Memory B cell (primary cell): ENCODE measurements around the gene THBS2.

Experiments used
- ATAC-seq: fragments of 150-1000 bp; cut with Tn5 transposase; 2 replicates; pipeline ENCODE4 v1.10.0; 2021; ENCODE audit warnings: low read depth, mild to moderate bottlenecking, moderate library complexity
- DNase-seq, 2 donors: peaks; one replicate each; pipeline ENCODE4 v3.0.0; 2022; ENCODE audit warnings: low spot score in 2 of 2
- H3K27ac Mint-ChIP-seq: one replicate; pipeline ENCODE4 v1.8.0; 2022; ENCODE audit warnings: mild to moderate bottlenecking, moderate library complexity, mixed read lengths
- H3K27me3 Mint-ChIP-seq: one replicate; pipeline ENCODE4 v1.8.0; 2022; ENCODE audit warnings: mixed read lengths
- H3K36me3 Mint-ChIP-seq: one replicate; pipeline ENCODE4 v1.8.0; 2022; ENCODE audit warnings: mild to moderate bottlenecking, mixed read lengths
- H3K4me1 Mint-ChIP-seq: one replicate; pipeline ENCODE4 v1.8.0; 2022; ENCODE audit warnings: mixed read lengths
- H3K4me3 Mint-ChIP-seq: one replicate; pipeline ENCODE4 v1.8.0; 2022; ENCODE audit warnings: mild to moderate bottlenecking, moderate library complexity, mixed read lengths
- H3K9me3 Mint-ChIP-seq: one replicate; pipeline ENCODE4 v1.8.0; 2022; ENCODE audit warnings: mixed read lengths

THBS2 gene

DNA sequence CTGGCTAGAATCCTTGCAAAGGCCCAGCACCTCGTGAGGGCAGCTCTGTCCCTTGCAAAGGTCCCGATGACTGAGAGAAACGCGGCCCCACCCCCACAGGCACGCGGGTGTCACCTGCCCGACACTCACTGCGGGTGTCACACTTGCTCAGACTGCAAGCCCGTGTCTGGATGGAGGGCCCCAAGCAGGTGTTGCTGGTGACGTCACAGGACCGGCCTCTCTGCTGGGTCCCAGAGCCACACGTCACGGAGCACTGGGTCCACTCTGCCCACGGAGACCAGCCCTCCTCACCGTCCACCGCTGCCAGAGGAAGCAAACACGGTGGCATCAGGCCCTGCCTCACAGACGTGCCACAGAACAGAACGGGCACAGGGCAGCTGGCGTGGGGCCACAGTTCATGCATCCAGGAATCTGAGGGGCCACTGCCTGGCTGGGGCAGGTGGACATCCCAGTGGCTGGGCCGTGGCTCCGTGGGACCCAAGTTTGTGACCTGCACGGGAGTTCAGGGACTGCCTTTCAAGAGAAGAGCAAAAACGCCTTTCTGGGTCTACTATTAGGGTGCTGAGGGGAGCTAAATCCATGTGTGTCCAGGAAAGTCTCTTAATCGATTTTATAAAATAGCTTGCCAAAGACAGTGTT is 16.0 kb downstream of the THBS2 start:
- Mint-ChIP-seq H3K9me3 (peaks cover 24% of the 10 kb centered on the region), H3K36me3 (peaks cover 2% of the 10 kb centered on the region), H3K27me3 (peaks cover 12% of the 10 kb centered on the region), H3K4me3 (no peak overlapping the region), H3K4me1 (no peaks in the 10 kb centered on the region), H3K27ac (no peak overlapping the region)
- DNase-seq: no peak
- ATAC-seq: no peak

DNA sequence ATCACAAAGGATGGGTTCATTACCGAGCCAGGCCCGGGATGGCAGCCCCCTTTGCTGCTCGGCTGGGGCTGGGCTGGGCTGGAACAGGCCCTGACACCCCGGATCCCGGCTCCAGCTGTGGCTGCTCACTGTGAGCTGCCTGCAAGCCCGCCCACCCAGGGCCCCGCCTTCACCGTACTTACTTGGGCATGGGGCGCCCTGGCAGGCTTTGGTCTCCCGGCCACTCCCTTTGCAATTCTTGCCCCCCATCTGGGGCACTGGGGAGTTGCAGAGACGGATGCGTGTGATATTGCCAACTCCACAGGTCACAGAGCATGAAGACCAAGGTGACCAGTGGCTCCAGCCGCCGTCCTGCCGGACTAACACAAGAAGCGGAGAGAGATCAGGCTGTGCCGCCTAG is 16.7 kb downstream of the THBS2 start:
- peaks cover 12% of the 10 kb centered on the region for H3K27me3 Mint-ChIP-seq
- H3K4me1 Mint-ChIP-seq: no peaks in the 10 kb centered on the region
- H3K9me3 Mint-ChIP-seq: peaks cover 24% of the 10 kb centered on the region
- H3K36me3 Mint-ChIP-seq: peaks cover 2% of the 10 kb centered on the region
- ATAC-seq: no peak
- H3K27ac Mint-ChIP-seq: no peak overlapping the region
- no peak for DNase-seq
- no peak overlapping the region for H3K4me3 Mint-ChIP-seq

DNA sequence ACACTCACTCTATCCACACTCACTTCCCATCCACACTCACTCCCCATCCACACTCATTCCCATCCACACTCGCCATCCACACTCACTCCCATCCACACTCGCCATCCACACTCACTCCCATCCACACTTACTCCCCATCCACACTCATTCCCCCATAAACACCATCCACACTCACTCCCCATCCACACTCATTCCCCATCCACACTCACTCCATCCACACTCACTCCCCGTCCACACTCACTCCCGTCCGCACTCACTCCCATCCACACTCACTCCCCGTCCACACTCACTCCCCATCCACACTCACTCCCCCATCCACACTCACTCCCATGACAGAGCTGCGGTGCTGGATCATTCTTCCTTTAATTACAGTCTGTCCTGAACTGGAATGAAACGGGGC is 17.1 kb downstream of the THBS2 start:
- no peak overlapping the region for H3K27ac Mint-ChIP-seq
- peaks cover 12% of the 10 kb centered on the region for H3K27me3 Mint-ChIP-seq

DNA sequence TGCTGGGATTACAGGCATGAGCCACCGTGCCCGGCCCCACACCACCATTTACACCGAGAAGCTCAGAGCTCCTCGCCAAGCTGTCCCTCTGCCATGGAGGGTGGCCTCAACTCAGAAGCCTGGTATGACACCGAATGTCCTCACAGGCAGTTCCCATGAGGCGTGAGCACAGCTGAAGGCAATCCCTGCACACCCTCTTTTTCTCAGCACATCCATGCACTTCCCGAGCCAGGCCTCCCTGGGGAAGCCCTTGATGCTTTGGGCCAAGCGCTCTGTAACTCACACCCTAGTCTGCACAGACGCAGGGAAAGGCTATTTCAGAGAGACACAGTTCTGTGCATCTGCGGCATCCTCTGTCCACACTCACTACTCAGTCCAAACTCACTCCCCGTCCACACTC is 18.4 kb downstream of the THBS2 start:
- Mint-ChIP-seq H3K9me3 (peaks cover 24% of the 10 kb centered on the region), H3K4me3 (no peak overlapping the region), H3K27me3 (peaks cover 7% of the 10 kb centered on the region), H3K27ac (no peak overlapping the region), H3K36me3 (peaks cover 2% of the 10 kb centered on the region), H3K4me1 (no peaks in the 10 kb centered on the region)
- ATAC-seq: no peak
- DNase-seq: no peak

More for the DNA sequence above, 17.1 kb downstream of the THBS2 start:
- Mint-ChIP-seq H3K4me1 (no peaks in the 10 kb centered on the region), H3K9me3 (peaks cover 24% of the 10 kb centered on the region), H3K36me3 (peaks cover 2% of the 10 kb centered on the region), H3K4me3 (no peak overlapping the region)
- DNase-seq (no peak), ATAC-seq (no peak)

GRCh38 chr6:169234634-169235033 is 19.0 kb downstream of the THBS2 start:
- Mint-ChIP-seq H3K9me3 (peaks cover 24% of the 10 kb centered on the region), H3K27me3 (peaks cover 7% of the 10 kb centered on the region), H3K36me3 (peaks cover 2% of the 10 kb centered on the region), H3K27ac (no peak overlapping the region), H3K4me3 (no peak overlapping the region), H3K4me1 (no peaks in the 10 kb centered on the region)
- DNase-seq: no peak
- ATAC-seq: no peak

GRCh38 chr6:169233832-169234231 is 19.8 kb downstream of the THBS2 start:
- Mint-ChIP-seq H3K36me3 (peaks cover 2% of the 10 kb centered on the region), H3K4me1 (no peaks in the 10 kb centered on the region), H3K27me3 (peaks cover 7% of the 10 kb centered on the region), H3K9me3 (peaks cover 24% of the 10 kb centered on the region), H3K27ac (no peak overlapping the region), H3K4me3 (no peak overlapping the region)
- ATAC-seq (no peak), DNase-seq (no peak)

DNA sequence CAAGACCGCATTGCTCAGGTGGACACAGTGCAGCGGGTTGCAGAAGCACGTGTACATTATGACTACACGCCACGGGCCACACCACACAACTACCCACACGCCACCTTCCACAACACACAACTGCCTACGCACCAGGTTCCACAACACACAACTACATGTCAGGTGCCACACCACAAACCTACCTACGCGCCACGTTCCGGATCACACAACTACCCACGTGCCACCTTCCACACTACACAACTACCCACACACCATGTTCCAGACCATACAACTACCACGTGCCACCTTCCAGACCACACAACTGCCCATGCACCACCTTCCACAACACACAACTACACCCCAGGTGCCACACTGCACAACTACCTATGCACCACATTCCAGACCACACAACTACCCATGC is 20.5 kb downstream of the THBS2 start:
- H3K9me3 Mint-ChIP-seq: peaks cover 24% of the 10 kb centered on the region
- H3K4me3 Mint-ChIP-seq: no peak overlapping the region
- no peaks in the 10 kb centered on the region for H3K4me1 Mint-ChIP-seq
- no peak for ATAC-seq
- peaks cover 4% of the 10 kb centered on the region for H3K27me3 Mint-ChIP-seq
- peaks cover 2% of the 10 kb centered on the region for H3K36me3 Mint-ChIP-seq
- DNase-seq: no peak
- no peak overlapping the region for H3K27ac Mint-ChIP-seq

GRCh38 chr6:169232507-169232931 is 21.1 kb downstream of the THBS2 start:
- peaks cover 24% of the 10 kb centered on the region for H3K9me3 Mint-ChIP-seq
- ATAC-seq (no peak), DNase-seq (no peak)
- H3K36me3 Mint-ChIP-seq: peaks cover 2% of the 10 kb centered on the region
- no peak overlapping the region for H3K4me3 Mint-ChIP-seq
- H3K4me1 Mint-ChIP-seq: no peaks in the 10 kb centered on the region
- H3K27ac Mint-ChIP-seq: no peak overlapping the region
- peaks cover 4% of the 10 kb centered on the region for H3K27me3 Mint-ChIP-seq

DNA sequence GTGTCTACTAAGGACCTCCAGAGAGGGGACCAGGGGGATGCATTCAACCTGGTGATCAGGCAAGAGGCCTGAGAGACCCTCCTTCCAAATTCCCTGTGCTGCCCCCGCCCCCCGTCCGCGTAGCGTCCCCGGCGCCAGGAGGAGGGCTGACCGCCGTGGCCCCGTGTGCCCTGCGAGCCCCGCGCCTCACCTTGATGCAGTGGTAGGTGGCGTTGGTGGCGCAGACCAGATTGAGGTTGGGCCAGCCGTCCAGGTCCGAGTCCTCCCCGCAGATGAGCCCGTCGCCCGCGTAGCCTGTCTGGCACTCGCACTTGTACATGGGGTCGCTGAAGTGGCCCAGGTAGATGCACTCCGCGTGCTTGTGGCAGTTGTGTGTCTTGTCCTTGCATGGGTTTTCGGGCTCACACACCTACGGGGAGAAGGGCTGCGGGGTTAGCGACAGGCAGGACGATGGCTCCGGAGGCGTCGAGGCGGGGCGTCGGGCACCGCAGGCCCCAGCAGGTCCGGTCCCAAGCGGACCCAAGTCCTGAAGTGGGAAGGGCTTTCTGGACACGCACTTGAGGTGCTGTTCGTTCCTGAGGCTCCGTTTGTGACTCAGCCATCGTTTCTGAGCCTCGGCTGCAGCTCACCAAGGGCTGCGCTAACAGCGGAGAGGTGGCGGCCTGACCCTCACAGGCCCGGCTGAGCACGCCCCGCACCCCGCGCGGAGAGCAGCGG is 21.7 kb downstream of the THBS2 start:
- H3K4me3 Mint-ChIP-seq: no peak overlapping the region
- ATAC-seq (no peak), DNase-seq (no peak)
- no peak overlapping the region for H3K27ac Mint-ChIP-seq
- H3K36me3 Mint-ChIP-seq: peaks cover 2% of the 10 kb centered on the region
- no peaks in the 10 kb centered on the region for H3K4me1 Mint-ChIP-seq
- peaks cover 24% of the 10 kb centered on the region for H3K9me3 Mint-ChIP-seq
- H3K27me3 Mint-ChIP-seq: peaks cover 4% of the 10 kb centered on the region

- H3K9me3 Mint-ChIP-seq: peaks cover 19% of the 10 kb centered on the region
- DNase-seq (no peak), ATAC-seq (no peak)
- H3K27ac Mint-ChIP-seq: no peak overlapping the region
- no peak overlapping the region for H3K4me3 Mint-ChIP-seq
- peaks cover 2% of the 10 kb centered on the region for H3K27me3 Mint-ChIP-seq
- H3K36me3 Mint-ChIP-seq: peaks cover 2% of the 10 kb centered on the region
- H3K4me1 Mint-ChIP-seq: no peaks in the 10 kb centered on the region
Measured at GRCh38 chr6:169230946-169231789, 22.5 kb downstream of the THBS2 start.

GRCh38 chr6:169230322-169230665 is 23.4 kb downstream of the THBS2 start:
- no peaks in the 10 kb centered on the region for H3K4me1 Mint-ChIP-seq
- H3K9me3 Mint-ChIP-seq: peaks cover 13% of the 10 kb centered on the region
- no peak overlapping the region for H3K27ac Mint-ChIP-seq
- H3K27me3 Mint-ChIP-seq: peaks cover 6% of the 10 kb centered on the region
- DNase-seq: no peak
- no peak for ATAC-seq
- H3K4me3 Mint-ChIP-seq: no peak overlapping the region
- peaks cover 2% of the 10 kb centered on the region for H3K36me3 Mint-ChIP-seq

DNA sequence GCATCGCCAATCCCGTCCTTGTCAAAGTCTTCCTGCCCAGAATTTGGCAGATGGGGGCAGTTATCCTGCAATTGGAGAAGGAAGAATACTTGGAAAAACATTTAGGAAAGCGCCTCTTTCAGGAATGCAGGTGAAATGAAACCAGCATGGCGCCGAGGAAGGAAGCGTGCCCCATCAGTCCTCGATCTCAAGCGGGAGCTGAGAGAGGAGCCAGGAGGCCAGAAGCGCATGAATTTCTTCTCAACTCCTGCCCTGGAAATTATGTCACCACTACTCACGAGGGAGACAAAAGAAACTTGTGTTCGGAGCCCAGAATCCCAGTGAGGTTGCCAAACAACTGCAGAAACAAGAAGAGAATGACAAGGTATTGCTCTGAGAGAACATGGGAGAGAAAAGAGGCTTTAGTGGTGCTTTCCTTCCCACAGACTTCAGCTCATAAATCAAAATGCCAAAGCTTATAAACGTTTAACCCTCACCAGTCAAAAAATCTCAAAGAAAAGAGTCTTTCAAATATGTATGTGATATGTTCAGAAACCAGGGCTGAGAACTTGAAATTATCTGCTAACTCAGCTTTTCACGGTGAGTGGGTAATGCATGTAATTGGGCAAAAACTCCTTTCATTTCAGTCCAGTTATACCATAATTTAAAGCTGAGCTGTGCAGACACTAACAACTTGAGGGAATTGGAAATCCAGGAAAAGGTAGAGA is 23.9 kb downstream of the THBS2 start:
- no peak overlapping the region for H3K27ac Mint-ChIP-seq
- H3K36me3 Mint-ChIP-seq: peaks cover 2% of the 10 kb centered on the region
- ATAC-seq: no peak
- H3K4me3 Mint-ChIP-seq: no peak overlapping the region
- no peak for DNase-seq
- H3K27me3 Mint-ChIP-seq: peaks cover 9% of the 10 kb centered on the region
- peaks cover 13% of the 10 kb centered on the region for H3K9me3 Mint-ChIP-seq
- H3K4me1 Mint-ChIP-seq: no peaks in the 10 kb centered on the region

DNA sequence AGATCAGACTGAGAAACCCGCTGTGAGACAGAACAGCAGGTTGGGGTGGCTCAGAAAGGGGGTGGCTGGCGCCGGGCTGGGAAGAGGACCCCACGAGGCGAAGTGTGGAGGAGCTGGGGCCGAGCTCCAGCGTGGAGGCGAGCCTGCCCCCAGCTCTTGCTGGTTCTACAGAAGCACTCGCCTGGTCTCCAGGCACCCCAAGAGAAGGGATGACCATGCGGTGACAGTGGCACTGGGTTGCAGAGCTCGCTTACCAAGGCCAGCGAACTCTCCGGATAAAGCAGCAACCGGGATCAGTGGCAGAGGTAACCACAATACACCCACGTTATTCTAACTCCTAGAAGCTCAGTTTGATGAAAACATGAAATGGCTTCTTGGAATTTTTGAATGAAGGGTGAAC is 26.5 kb downstream of the THBS2 start:
- no peaks in the 10 kb centered on the region for H3K4me1 Mint-ChIP-seq
- DNase-seq: no peak
- H3K9me3 Mint-ChIP-seq: no peaks in the 10 kb centered on the region
- no peak overlapping the region for H3K4me3 Mint-ChIP-seq
- no peak for ATAC-seq
- peaks cover 4% of the 10 kb centered on the region for H3K36me3 Mint-ChIP-seq
- H3K27me3 Mint-ChIP-seq: peaks cover 12% of the 10 kb centered on the region
- H3K27ac Mint-ChIP-seq: no peak overlapping the region

- H3K9me3 Mint-ChIP-seq: no peaks in the 10 kb centered on the region
- H3K4me3 Mint-ChIP-seq: no peak overlapping the region
- DNase-seq: no peak
- peaks cover 12% of the 10 kb centered on the region for H3K27me3 Mint-ChIP-seq
- H3K36me3 Mint-ChIP-seq: peaks cover 4% of the 10 kb centered on the region
- H3K4me1 Mint-ChIP-seq: no peaks in the 10 kb centered on the region
- no peak overlapping the region for H3K27ac Mint-ChIP-seq
- no peak for ATAC-seq
Measured at GRCh38 chr6:169225887-169226286, 27.8 kb downstream of the THBS2 start.
